ENCODE measurements around the gene PTPRN2.
"Not testable (repeated sequence)": the region's sequence is repeated elsewhere in the genome, so short reads cannot be mapped to it uniquely, and the experiment has no call there.

Gene PTPRN2

DNA sequence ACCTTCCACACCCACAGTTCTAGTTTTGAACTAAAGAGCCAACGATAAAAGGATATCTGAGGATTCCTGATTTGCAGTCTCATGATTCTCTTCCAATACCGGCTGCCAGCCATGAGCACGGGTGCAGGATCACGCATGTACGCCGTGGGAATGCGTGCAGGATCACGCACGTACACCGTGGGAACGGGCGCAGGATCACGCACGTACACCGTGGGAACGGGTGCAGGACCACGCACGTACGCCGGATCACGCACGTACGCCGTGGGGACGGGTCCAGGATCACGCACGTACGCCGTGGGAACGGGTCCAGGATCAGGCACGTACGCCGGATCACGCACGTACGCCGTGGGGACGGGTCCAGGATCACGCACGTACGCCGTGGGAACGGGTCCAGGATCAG is 677.6 kb downstream of the PTPRN2 start:
- not testable (repeated sequence) for H3K36me3 ChIP-seq (ENCODE audit: control insufficient read depth in 2 of 2, insufficient read depth in 2 of 2, low read length in 2 of 2); H3K27me3 ChIP-seq (ENCODE audit: control insufficient read depth in 2 of 2, insufficient read depth in 2 of 2, low read length in 2 of 2); H3K9me3 ChIP-seq (ENCODE audit: control insufficient read depth in 2 of 2, low read length in 2 of 2); H3K4me3 ChIP-seq (ENCODE audit: low read length in 2 of 2); H3K27ac ChIP-seq (ENCODE audit: low read depth in 2 of 2, low read length in 2 of 2); H3K9ac ChIP-seq (ENCODE audit: low read depth in 1 of 2, low read length in 2 of 2); H3K4me1 ChIP-seq (ENCODE audit: control insufficient read depth in 2 of 2, insufficient read depth in 2 of 2, low read length in 2 of 2)

DNA sequence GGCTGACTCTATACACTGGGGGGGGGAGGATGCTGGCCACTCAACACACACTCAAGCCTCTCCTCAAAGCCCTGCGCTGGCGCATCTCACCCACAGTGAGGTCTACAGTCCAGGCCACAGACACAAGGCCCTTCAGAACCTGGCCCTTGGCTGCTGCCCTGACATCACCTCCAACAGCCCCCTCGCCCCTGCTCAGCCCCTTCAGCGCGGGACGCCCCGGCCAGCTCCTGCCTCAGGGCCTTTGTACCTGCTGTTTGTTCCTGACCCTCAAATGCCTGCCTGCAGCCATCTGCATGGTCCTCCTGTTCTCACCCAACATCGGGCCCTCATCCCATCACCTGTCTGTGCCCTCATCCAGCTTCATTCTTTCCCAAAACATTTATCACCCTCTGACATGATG is 678.3 kb downstream of the PTPRN2 start:
- Histone ChIP-seq H3K9ac (ENCODE audit: low read depth in 1 of 2, low read length in 2 of 2) (no peak overlapping the region), H3K9me3 (ENCODE audit: control insufficient read depth in 2 of 2, low read length in 2 of 2) (no peaks in the 10 kb centered on the region), H3K36me3 (ENCODE audit: control insufficient read depth in 2 of 2, insufficient read depth in 2 of 2, low read length in 2 of 2) (no peaks in the 10 kb centered on the region)

DNA sequence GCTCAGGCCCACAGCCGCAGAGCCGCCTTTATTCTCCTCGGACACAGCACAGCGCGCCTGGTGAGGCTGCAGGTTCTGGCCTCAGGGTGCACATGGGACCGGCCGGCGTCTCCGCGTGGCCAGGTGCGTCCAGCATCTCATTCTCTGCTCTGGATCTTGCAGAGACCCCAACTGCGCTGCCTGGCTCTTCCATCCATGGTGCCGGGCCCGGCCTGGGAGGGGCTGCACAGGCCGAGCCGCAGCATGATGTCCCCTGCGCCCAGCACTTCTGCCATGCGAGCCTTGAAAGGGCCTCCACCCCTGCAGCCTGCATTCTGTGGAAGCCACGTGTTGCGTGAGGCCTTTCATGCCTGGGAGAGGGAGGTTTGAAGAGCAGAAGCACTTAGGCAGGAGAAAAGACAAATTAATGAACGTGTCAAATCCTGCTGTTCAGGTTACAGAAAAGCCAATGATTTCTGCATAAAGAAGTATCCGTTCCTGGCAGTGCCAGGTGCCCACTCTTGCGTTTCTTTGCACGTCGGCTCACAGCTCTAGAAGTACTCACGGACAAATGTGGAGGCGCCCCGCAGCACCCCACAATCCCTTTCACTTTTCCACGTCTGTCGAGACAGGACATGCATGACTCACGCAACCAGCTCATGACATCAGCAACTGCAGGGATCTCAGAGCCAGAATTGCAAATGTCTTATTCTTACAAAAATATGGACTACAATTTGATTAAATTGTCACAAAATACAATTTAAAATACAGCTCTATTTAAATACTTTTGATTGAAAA is 679.4 kb downstream of the PTPRN2 start:
- no peaks in the 10 kb centered on the region for H3K4me1 ChIP-seq (ENCODE audit: control insufficient read depth in 2 of 2, insufficient read depth in 2 of 2, low read length in 2 of 2)
- no peaks in the 10 kb centered on the region for H3K9me3 ChIP-seq (ENCODE audit: control insufficient read depth in 2 of 2, low read length in 2 of 2)
- no peaks in the 10 kb centered on the region for H3K36me3 ChIP-seq (ENCODE audit: control insufficient read depth in 2 of 2, insufficient read depth in 2 of 2, low read length in 2 of 2)
- no peak overlapping the region for H3K27ac ChIP-seq (ENCODE audit: low read depth in 2 of 2, low read length in 2 of 2)
- H3K9ac ChIP-seq (ENCODE audit: low read depth in 1 of 2, low read length in 2 of 2): no peak overlapping the region
- no peaks in the 10 kb centered on the region for H3K27me3 ChIP-seq (ENCODE audit: control insufficient read depth in 2 of 2, insufficient read depth in 2 of 2, low read length in 2 of 2)
- no peak overlapping the region for H3K4me3 ChIP-seq (ENCODE audit: low read length in 2 of 2)

More for the DNA sequence above, 678.3 kb downstream of the PTPRN2 start:
- Histone ChIP-seq H3K27ac (ENCODE audit: low read depth in 2 of 2, low read length in 2 of 2) (no peak overlapping the region), H3K4me1 (ENCODE audit: control insufficient read depth in 2 of 2, insufficient read depth in 2 of 2, low read length in 2 of 2) (no peaks in the 10 kb centered on the region), H3K27me3 (ENCODE audit: control insufficient read depth in 2 of 2, insufficient read depth in 2 of 2, low read length in 2 of 2) (no peaks in the 10 kb centered on the region), H3K4me3 (ENCODE audit: low read length in 2 of 2) (no peak overlapping the region)

DNA sequence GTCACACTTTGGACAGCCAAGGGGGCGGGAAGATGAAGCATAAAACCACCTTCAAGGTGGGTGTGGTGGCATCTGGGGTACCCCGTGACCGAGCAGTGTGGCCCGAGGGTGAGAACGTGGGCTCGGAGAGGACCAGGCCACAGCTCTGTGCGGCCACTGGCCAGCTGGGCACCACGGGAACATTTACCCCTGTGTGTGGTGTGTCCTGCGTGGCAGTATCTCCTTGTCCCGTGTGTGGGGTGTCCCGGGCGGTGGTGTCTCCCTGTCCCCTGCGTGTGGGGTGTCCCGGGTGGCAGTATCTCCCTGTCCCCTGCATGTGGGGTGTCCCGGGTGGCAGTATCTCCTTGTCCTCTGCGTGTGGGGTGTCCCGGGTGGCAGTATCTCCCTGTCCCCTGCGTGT is 680.5 kb downstream of the PTPRN2 start:
- H3K4me3 ChIP-seq (ENCODE audit: low read length in 2 of 2): no peak overlapping the region
- H3K27ac ChIP-seq (ENCODE audit: low read depth in 2 of 2, low read length in 2 of 2): no peak overlapping the region
- H3K9me3 ChIP-seq (ENCODE audit: control insufficient read depth in 2 of 2, low read length in 2 of 2): no peaks in the 10 kb centered on the region

DNA sequence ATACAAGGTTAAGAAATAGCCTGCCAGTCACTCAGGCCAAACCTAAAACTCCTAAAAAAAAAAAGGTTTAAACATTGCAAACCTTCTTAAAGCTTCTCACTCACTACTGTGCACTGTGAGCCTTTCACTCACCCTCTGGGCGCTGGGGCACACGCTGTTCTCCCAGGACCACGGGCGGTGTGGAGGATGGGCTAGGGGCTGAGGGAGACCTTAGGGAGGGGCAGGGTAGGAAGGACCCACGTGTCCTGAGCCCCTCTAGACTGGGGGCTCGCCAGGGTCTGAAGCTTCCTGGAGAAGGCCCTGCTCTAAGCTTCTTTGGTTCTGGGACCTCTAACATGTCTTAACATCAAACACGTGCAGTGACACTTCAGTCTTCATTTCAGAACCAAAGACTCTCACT is 681.0 kb downstream of the PTPRN2 start:
- Histone ChIP-seq H3K27ac (ENCODE audit: low read depth in 2 of 2, low read length in 2 of 2) (no peak overlapping the region), H3K27me3 (ENCODE audit: control insufficient read depth in 2 of 2, insufficient read depth in 2 of 2, low read length in 2 of 2) (no peaks in the 10 kb centered on the region), H3K4me3 (ENCODE audit: low read length in 2 of 2) (no peak overlapping the region), H3K9me3 (ENCODE audit: control insufficient read depth in 2 of 2, low read length in 2 of 2) (no peaks in the 10 kb centered on the region), H3K4me1 (ENCODE audit: control insufficient read depth in 2 of 2, insufficient read depth in 2 of 2, low read length in 2 of 2) (no peaks in the 10 kb centered on the region), H3K36me3 (ENCODE audit: control insufficient read depth in 2 of 2, insufficient read depth in 2 of 2, low read length in 2 of 2) (no peaks in the 10 kb centered on the region), H3K9ac (ENCODE audit: low read depth in 1 of 2, low read length in 2 of 2) (no peak overlapping the region)

More for the DNA sequence above, 680.5 kb downstream of the PTPRN2 start:
- H3K36me3 ChIP-seq (ENCODE audit: control insufficient read depth in 2 of 2, insufficient read depth in 2 of 2, low read length in 2 of 2): no peaks in the 10 kb centered on the region
- no peaks in the 10 kb centered on the region for H3K27me3 ChIP-seq (ENCODE audit: control insufficient read depth in 2 of 2, insufficient read depth in 2 of 2, low read length in 2 of 2)
- H3K4me1 ChIP-seq (ENCODE audit: control insufficient read depth in 2 of 2, insufficient read depth in 2 of 2, low read length in 2 of 2): no peaks in the 10 kb centered on the region
- H3K9ac ChIP-seq (ENCODE audit: low read depth in 1 of 2, low read length in 2 of 2): no peak overlapping the region

DNA sequence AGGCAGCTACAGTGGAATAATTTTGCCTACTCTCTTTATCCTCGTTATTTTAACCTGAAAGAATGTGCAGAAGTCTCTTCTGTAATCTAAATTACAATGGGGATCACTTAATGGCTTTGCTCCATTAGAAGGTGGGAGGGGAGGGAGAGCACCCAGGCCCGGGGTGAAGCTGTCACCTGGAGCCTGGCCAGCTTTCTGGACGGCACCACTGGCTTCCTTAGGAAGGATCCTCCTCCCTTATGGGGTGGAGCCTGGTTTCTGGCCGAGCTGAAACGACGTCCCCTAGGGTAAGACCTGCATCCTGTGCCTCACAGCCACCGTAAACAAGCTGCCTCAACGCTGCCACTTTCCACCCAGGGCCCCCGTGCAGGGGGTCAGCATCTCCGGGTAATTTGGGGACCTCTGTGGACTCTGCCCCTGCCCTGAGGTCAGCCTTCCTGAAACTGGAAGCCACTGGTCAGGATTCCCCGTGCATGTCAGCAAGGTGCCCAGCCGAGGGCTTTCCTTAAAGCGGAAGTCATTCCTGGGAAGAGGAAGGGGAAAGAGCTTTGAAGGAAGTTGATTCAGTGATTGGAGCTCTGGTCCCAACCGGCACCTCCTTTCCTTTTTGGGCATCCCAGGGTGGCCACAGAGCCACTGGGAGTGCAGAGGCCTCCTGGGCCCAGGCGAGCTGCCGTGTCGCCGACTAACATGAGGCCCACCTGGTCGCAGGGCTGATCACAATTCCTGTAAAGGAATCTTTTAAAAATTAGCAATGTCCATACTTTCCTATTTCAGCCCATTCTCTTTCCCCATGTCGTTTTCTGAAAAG is 681.8 kb downstream of the PTPRN2 start:
- Histone ChIP-seq H3K36me3 (ENCODE audit: control insufficient read depth in 2 of 2, insufficient read depth in 2 of 2, low read length in 2 of 2) (no peaks in the 10 kb centered on the region), H3K9me3 (ENCODE audit: control insufficient read depth in 2 of 2, low read length in 2 of 2) (no peaks in the 10 kb centered on the region), H3K4me3 (ENCODE audit: low read length in 2 of 2) (no peak overlapping the region), H3K4me1 (ENCODE audit: control insufficient read depth in 2 of 2, insufficient read depth in 2 of 2, low read length in 2 of 2) (no peaks in the 10 kb centered on the region), H3K27me3 (ENCODE audit: control insufficient read depth in 2 of 2, insufficient read depth in 2 of 2, low read length in 2 of 2) (no peaks in the 10 kb centered on the region), H3K27ac (ENCODE audit: low read depth in 2 of 2, low read length in 2 of 2) (no peak overlapping the region), H3K9ac (ENCODE audit: low read depth in 1 of 2, low read length in 2 of 2) (no peak overlapping the region)

DNA sequence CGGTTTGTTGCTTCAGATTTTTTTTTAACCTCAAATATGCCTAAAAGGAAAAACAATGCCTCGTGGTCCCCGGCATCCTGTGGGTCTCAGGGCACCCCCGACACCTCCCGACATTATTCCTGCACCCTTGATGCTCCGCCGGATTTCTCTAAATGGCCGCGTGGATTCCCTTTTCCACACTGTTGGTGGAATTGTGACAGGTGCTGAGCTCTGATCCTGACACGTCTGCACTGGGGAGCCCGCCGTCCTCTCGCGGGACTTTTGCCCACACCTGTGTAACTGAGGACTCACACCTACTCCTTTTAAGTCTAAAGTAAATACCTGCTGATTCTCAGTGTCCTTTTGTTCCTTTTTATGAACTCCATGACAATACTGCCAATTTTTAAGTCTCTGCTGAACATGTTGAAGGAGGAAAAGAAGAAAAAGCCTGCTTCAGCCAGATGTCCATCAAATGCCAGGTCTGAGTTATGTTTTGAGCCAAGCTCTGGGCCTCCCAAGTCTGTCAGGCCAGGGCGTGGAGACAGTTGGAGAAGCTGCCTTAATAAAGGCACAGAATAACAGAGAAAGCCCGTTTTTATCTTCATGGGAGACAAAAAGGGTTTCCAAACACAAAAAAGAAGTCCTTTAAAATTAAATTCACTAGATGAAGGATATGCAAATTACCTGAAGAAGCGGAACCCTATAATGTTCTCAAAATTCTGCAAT is 682.6 kb downstream of the PTPRN2 start:
- no peaks in the 10 kb centered on the region for H3K9me3 ChIP-seq (ENCODE audit: control insufficient read depth in 2 of 2, low read length in 2 of 2)
- H3K27ac ChIP-seq (ENCODE audit: low read depth in 2 of 2, low read length in 2 of 2): no peak overlapping the region
- no peaks in the 10 kb centered on the region for H3K27me3 ChIP-seq (ENCODE audit: control insufficient read depth in 2 of 2, insufficient read depth in 2 of 2, low read length in 2 of 2)
- H3K4me1 ChIP-seq (ENCODE audit: control insufficient read depth in 2 of 2, insufficient read depth in 2 of 2, low read length in 2 of 2): no peaks in the 10 kb centered on the region
- no peak overlapping the region for H3K4me3 ChIP-seq (ENCODE audit: low read length in 2 of 2)
- no peak overlapping the region for H3K9ac ChIP-seq (ENCODE audit: low read depth in 1 of 2, low read length in 2 of 2)
- no peaks in the 10 kb centered on the region for H3K36me3 ChIP-seq (ENCODE audit: control insufficient read depth in 2 of 2, insufficient read depth in 2 of 2, low read length in 2 of 2)

DNA sequence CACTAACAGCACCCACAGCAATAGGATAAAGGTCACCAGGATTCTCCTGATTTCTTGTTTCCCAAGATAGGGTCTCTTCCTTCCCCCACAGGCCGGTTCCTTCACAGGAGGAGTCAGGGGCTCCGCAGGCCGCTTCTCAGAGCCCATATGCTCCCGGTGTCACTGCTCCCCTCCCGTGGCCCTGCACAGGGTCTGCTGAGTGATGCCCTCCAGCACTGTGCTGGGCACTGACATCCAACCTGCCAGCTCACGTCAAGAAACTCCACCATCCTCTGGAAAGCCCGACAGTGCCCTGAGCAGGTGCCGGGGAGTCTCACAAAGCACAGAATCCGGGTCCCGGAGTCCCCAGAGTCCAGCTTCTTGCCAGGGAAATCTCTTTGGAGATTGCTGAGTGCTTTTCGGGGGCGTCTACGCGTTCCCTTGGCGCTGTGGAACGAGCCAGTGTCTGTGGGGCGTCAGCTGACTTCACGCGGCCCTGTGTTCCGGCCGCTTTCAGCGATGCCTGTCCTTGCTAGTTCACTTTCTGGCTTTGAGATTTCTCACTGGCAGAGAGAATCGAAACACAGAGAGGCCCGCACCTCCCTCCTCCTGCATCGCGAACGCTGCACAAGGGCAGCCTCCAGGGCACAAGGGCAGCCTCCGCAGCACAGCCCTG is 683.3 kb downstream of the PTPRN2 start:
- H3K4me1 ChIP-seq (ENCODE audit: control insufficient read depth in 2 of 2, insufficient read depth in 2 of 2, low read length in 2 of 2): no peaks in the 10 kb centered on the region
- H3K4me3 ChIP-seq (ENCODE audit: low read length in 2 of 2): no peak overlapping the region
- no peaks in the 10 kb centered on the region for H3K27me3 ChIP-seq (ENCODE audit: control insufficient read depth in 2 of 2, insufficient read depth in 2 of 2, low read length in 2 of 2)
- H3K36me3 ChIP-seq (ENCODE audit: control insufficient read depth in 2 of 2, insufficient read depth in 2 of 2, low read length in 2 of 2): no peaks in the 10 kb centered on the region
- H3K9ac ChIP-seq (ENCODE audit: low read depth in 1 of 2, low read length in 2 of 2): no peak overlapping the region
- no peak overlapping the region for H3K27ac ChIP-seq (ENCODE audit: low read depth in 2 of 2, low read length in 2 of 2)
- H3K9me3 ChIP-seq (ENCODE audit: control insufficient read depth in 2 of 2, low read length in 2 of 2): no peaks in the 10 kb centered on the region

DNA sequence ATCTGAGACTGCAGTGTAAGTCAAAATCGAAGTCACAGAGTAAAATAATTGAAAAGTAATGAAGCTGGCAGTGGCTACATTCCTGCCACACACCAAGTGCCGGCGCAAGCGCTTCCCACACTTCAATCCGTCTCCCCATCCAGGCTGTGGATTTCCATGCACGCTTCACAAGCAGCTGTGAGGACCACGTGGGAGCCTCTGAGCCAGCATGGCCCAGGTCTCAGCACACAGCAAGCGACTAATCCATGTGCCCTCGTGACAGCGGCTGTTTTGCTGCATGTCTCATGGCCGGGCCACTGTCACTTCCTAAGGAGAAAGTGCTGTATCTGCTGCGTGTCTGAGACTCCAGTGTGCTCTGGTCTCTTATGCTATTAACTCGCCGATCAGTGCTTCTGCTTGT is 683.9 kb downstream of the PTPRN2 start:
- Histone ChIP-seq H3K4me3 (ENCODE audit: low read length in 2 of 2) (no peak overlapping the region), H3K9me3 (ENCODE audit: control insufficient read depth in 2 of 2, low read length in 2 of 2) (no peaks in the 10 kb centered on the region), H3K27ac (ENCODE audit: low read depth in 2 of 2, low read length in 2 of 2) (no peak overlapping the region), H3K27me3 (ENCODE audit: control insufficient read depth in 2 of 2, insufficient read depth in 2 of 2, low read length in 2 of 2) (no peaks in the 10 kb centered on the region), H3K36me3 (ENCODE audit: control insufficient read depth in 2 of 2, insufficient read depth in 2 of 2, low read length in 2 of 2) (no peaks in the 10 kb centered on the region), H3K4me1 (ENCODE audit: control insufficient read depth in 2 of 2, insufficient read depth in 2 of 2, low read length in 2 of 2) (no peaks in the 10 kb centered on the region), H3K9ac (ENCODE audit: low read depth in 1 of 2, low read length in 2 of 2) (no peak overlapping the region)

DNA sequence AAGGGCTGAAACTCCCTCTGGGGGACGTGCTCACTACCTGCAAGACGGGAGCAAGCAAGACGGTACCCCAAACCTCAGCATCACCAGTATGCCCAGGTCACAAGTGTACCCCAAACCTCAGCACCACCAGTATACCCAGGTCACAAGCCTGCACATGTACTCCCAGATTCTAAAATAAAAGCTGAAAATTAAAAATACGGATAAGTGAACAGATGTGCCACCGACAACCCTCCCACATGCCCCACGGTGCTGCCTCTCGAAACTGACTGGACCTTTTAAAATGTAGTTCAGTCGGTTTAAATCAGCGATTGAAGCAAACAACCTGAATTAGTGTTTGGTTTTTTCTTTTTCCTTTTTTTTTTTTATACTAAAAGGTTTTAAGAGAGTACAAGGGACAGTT is 684.3 kb downstream of the PTPRN2 start:
- Histone ChIP-seq H3K27ac (ENCODE audit: low read depth in 2 of 2, low read length in 2 of 2) (no peak overlapping the region), H3K27me3 (ENCODE audit: control insufficient read depth in 2 of 2, insufficient read depth in 2 of 2, low read length in 2 of 2) (no peaks in the 10 kb centered on the region), H3K36me3 (ENCODE audit: control insufficient read depth in 2 of 2, insufficient read depth in 2 of 2, low read length in 2 of 2) (no peaks in the 10 kb centered on the region), H3K9ac (ENCODE audit: low read depth in 1 of 2, low read length in 2 of 2) (no peak overlapping the region), H3K4me3 (ENCODE audit: low read length in 2 of 2) (no peak overlapping the region), H3K9me3 (ENCODE audit: control insufficient read depth in 2 of 2, low read length in 2 of 2) (no peaks in the 10 kb centered on the region), H3K4me1 (ENCODE audit: control insufficient read depth in 2 of 2, insufficient read depth in 2 of 2, low read length in 2 of 2) (no peaks in the 10 kb centered on the region)
